HG03060 (cell line): ENCODE results near the gene SLC1A3.

Experiments
- ATAC-seq: cut with Tn5 transposase; IDR thresholded peaks from one replicate; pipeline ENCODE4 v1.9.1; 2021; ENCODE audit warnings: low read depth, moderate number of reproducible peaks; ENCODE audit not compliant: unreplicated experiment

Gene SLC1A3

DNA sequence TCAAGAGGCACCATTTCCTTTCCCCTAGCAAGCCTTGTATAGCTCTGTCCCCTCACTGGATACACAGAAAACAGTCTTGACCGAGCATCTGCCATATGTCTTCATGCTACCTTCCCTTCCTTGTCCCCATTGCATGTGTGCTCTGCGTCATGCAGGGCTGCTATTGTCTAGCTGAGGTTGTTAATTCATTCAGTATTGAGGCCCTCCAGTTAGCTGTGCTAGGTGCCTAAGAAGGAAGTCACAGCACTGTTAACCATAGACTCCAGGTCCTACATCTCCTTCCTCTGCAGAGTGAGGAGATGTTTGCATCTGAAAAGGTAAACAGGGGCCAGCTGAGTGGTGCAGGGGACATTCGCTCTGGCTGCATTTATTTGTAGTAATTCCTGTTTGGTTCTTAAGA, 48.2 kb downstream of the SLC1A3 start:
- no peak for ATAC-seq

DNA sequence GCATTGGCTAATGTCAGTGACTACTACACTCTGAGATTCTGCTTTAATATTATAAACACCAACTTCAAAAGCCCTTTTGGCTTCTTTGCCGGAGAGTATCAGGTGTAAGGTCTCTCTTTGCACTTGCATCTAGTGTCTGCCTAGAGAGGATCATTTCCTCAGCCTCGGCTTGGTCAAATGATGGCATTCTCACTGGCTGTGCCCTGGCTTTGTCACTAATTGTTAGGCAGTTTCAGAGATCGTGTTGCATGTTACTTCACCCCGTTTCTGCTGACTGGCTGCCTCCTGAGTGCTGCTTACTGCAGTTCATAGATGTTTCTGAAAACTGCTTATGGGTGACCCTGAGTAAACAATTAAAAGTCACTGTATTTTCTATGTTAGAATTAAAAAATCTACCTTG, 48.8 kb downstream of the SLC1A3 start:
- ATAC-seq: no peak

DNA sequence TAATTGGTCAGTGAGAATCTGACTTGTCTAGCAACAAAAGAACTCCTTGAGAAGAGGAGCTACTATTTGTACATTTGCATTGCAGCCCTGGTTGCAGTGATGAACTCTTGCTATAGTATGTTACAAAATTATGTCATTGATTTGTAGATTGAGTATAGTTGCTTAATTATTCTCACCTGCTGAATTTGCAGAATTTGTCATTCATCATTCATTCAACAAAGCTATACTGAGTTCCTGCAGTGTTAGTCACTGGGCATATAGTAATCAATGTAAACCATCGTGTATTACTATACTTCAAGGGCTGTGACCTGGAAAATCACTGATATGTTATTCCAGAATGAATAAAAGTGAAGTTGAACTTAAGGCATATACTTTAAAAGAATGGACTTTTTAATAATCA, 50.1 kb downstream of the SLC1A3 start:
- ATAC-seq: no peak

DNA sequence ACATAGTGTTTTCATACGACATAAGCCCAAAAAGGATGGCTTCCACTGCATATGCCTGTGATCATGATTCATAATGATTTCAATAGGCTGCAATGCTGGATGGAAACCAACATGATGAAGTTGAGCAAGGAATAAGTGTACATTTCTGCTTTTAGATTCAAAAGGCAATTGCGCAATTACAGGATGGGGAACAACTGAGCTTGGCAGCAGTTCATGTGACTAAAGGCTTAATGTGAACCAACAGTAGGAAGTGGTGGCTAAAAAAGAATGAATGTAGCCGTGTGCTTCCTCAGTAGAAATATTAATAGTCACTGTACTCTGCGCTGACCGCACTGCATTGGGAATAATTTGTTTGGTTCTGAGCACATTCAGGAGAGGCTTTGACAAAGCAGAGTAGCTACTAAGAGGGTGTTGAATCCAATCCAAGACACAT, 51.2 kb downstream of the SLC1A3 start:
- ATAC-seq: no peak

DNA sequence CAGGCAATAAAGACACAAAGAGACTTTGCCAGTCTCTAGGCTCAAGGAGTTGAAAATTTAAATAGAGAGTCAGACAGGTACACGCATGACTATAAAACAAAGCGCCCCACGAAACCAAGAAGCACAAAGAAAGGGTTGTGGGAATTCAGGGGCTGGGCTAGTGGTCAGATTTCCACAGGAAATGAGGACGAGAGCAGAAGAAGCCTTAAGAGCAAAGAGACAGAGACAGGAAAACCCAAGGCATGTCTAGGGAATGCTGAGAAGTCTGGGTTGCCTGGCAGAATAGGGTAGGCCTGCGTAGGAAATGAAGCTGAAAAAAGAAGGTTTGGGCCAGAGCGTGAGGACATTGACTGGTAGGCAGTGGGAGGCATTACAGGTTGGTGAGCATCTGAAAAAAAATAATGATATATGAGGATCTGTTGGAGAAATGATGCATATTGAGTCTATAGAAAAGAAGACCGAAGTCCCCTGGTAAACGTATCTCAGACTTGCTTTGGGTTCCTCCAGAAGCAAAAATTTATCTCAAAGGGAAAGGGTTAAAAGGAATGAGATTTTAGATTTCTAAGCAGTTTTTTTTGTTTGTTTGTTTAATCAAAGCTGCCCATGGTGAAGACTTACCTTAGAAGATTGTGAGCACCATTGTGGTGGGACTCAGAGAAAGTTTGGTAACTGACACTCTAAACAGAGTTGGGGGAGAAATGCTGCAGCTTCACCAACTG, 51.8 kb downstream of the SLC1A3 start:
- ATAC-seq: no peak

DNA sequence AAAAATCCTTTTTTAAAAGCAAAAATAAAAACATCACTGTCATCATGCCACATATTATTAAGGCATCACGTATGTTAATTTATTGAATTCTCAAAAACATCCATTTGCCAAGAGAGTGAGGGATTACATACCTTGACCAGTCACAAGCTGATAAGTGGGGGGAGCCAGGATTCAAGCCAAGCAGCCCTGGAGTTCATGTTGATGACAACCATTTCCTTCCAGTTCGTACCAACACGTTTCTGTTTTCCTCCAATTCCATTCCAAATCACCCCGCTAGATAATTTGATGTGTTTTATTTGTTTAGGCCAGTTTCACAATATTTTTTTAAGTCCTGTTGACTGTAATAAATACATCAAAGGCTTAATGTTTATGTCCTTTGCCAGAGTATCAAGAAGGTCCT, 53.0 kb downstream of the SLC1A3 start:
- no peak for ATAC-seq

DNA sequence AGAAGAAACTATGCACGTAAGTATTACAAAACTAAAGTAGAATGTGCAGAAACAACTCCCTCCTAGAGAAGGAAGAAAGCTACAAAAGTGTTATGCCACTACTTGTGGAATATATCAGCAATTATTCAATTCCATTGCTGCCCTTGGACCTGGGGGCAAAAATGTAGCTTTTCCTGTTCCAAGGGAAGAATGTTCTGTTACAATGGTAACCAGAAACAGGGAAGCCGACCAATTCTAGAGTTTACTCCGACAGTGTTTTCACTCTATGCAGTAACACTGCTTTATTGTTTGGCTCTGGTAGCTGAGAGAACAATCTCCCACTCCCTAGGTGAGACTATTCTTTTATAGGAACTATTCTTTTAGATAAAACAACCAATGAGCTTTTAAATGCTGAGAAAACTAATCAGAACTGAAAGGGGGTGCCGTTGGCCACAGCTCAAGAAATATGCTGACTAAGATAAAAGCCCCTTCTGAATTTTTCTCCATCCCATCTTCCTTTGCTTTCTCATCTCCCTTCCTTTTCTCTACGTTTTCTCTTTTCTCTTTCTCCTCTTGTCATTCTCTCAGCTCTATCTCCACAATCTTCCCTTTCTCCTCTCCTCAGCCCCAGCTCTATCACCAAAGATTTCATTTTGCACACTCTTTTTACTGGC, 54.1 kb downstream of the SLC1A3 start:
- no peak for ATAC-seq

DNA sequence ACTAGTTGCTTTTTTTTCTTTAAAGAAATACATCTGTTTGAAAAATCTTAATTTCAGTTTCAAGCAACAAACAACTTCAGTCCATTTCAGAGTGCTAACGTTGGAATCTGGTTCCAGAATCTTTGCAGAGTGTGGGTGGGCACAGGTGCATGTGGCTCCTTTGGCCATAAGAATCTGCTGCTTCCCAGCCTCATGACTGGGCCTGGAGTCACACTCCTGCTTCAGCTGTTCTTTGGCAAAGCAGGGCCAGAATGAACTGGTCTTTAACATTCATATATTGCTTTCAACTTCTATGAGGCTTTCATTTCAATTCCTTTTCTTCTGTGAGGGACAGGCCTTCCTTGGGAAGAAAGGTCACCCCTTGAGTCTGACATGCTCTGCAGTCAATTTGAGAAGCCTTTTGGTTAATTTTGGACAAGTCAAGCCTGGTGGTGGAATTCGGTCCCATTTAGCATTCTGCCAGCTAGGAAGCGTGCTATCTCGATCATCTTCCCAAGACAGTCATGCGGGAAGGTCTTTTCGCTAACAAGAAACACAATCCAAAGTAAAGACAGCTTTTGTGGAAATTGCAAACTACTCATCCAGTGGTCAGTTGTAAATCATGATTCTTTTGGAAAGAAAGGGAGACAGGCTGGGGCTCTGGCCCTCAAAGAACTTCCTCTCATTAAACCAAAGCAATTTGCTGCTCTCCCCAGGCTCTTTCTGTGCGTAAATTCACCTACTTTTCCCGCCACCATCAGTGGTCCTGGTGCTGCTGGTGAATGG, 55.2 kb downstream of the SLC1A3 start:
- ATAC-seq: no peak

DNA sequence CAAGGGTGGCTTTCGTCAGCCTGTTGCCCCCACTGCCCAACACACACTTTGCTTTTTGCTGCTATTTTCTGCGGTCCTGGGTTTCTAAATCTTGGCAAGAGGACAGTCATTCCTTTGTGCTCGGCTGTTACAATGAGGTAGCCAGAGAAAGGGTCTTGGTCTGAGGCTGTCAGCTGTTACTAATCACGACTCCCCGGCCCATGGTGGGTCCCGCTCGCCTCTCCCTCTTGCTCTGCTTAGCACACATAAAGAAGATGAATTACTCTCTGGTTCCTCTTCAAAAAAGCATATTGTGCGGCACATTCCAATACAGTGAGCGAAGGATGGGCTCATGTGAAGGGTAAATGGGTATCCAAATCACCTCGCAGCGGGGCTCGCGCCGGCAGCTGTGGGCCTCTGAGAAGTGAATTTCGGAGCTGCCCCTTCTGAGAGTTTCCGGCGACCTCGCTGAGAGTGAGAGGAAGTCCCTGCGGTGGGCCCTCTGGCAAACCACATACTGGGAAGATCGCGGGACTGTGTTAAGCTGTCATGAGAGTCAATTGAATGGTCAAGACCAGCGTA, 56.0 kb downstream of the SLC1A3 start:
- ATAC-seq: no peak

DNA sequence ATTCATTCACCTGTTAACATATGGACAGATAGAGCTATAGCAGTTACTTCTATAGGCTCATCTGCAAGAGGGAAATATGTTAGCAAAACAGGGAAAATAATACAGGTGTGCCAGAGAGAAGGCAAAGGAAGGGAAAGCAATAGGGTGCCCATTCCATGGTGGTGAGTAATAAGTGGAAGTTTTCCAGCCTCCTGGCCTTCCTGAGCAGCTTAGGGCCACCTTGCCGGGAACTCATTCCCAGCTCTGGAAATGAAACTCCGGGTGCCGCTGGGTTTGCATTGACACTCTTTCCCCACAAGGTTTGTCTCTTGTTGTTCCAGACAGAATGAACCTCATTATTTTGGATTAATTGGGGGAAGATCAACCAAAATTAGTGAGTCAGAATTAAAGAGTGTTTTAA, 58.4 kb downstream of the SLC1A3 start:
- ATAC-seq: no peak

DNA sequence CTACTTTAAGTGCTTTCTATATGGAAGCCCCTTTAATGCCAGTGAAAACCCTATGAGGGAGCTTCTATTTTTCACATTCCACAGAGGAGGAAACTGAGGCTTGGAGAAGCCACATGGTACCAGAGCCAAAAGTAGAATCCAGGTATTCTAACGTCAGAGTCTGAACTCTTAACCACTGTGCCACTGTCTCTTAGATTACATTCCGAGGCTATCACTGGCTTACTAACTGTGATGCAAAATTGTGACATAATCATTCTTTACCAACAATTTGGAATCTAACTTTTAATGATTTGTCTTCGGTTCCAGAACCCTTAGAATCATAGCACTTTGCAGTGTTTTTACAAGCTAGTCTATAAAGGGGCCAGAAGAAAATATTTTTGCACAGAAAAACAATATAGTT, 59.2 kb downstream of the SLC1A3 start:
- no peak for ATAC-seq

DNA sequence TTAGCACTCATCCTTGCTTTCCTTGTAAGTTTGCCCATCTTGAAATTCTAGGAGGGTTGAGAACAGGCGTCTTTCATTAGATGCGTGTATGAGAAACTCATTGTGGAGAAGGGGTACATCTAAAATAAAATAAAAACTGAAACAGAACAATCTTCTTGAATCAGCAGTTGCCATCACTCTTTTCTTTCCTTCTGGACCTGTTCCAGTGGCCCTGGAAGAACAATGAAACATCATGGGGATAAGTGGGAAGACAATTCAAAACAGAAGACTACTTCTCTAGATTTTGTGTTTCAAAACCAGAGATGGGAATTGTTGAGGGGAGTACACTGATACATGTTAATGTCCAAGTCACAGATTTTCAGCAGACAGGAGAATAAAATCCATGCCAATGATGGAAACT, 59.9 kb downstream of the SLC1A3 start:
- ATAC-seq: no peak

DNA sequence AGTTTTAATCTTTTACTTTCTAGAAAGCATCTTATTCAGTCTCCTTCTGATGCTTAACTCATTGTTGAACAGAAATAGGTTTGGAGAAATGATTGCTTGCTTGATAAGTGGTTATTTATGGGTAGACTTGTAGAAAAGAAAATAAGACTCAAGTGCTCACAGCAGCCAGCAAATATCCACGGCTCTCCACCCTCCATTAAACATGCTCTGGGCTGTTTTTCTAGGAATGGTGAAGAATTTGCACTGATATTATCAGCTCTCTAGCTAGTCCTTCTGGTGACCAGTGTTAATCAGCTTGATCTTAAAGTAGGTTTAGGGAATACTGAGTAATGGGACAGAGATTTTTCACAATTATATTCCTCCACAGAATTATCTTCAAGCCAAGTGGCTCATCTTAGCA, 60.6 kb downstream of the SLC1A3 start:
- no peak for ATAC-seq

DNA sequence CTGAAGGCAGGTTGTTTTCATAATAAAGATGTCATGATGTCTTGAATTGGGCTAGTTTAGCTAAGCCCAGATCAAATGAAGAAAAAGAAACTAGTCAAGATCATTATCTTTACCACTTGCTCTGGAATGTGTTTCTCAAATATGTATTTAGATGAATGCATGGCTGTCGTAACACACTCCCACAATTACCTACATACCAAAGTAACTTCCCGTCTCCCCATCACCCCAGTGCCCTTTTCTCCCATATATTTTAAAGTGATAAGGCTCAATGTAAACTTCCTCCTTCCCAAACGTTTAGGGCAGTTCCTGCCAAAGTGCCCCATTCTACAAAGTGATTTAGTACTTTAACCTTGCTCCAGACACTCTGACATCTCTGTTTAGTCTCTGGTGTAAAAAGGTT, 61.4 kb downstream of the SLC1A3 start:
- no peak for ATAC-seq

DNA sequence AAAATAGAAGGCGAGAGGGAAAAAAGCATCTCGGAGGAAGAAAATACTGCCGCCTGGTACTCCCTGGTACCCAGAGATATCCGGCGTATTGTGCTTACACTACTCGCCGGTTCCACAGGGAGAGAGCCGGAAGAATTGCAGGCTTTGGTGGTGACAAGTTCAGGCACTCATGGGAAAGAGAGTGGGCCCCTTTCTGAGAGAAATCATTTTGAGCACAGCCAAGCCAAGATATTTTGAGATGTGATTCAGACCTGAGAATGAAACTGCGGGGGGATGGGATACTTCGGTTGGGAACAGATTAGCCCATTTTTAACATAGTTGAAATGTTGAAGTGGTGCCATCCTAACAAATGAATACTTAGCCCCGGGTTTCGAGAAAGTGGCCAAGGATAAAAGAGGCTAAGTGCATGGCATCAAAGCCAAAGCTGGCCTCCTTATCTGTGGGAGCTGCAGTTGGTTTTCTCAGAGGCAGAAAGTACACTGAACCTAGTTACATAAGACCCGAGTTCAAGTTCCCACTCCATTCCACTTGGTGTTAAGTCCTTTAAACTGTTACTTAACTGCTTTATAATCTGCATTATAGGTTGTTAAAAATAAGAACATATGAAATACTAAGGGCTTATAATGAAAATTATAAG, 62.7 kb downstream of the SLC1A3 start:
- ATAC-seq: no peak

DNA sequence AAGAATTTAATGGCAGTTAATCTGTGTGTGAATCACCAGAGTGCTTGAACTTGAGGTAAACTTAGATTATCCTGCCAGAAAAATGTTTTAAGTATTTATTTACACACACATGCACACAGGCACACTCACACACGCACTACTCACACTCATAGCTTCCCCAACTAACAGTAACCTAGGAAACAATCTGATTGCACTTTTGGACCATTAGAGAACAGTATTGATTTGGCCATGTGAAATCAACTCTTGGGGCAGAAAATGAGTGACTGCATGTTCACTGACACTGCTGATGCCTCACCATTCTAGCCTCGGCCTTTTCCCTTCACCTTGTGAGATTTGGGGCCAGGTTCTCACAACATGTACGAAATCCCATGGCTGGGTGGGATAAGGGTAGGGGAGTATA, 64.1 kb downstream of the SLC1A3 start:
- ATAC-seq: no peak

DNA sequence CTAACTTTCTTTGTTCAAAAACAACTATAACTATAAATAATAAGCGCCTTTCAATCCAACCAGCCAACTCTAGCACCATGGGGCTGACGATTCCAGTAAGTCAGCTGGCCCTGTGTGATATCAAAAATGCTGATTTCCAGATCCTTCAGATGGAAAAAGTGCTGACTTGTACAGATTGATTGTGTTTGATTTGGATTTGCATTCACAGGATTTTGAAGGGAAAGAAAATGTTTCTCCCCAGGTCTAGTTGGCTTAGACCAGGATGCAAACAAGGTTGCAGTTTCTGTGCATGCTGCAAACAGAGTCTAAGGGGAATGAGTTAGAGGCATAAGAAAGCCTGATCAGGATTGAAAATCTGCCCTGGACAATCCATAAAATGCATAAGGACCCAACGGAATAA, 68.9 kb downstream of the SLC1A3 start:
- no peak for ATAC-seq

DNA sequence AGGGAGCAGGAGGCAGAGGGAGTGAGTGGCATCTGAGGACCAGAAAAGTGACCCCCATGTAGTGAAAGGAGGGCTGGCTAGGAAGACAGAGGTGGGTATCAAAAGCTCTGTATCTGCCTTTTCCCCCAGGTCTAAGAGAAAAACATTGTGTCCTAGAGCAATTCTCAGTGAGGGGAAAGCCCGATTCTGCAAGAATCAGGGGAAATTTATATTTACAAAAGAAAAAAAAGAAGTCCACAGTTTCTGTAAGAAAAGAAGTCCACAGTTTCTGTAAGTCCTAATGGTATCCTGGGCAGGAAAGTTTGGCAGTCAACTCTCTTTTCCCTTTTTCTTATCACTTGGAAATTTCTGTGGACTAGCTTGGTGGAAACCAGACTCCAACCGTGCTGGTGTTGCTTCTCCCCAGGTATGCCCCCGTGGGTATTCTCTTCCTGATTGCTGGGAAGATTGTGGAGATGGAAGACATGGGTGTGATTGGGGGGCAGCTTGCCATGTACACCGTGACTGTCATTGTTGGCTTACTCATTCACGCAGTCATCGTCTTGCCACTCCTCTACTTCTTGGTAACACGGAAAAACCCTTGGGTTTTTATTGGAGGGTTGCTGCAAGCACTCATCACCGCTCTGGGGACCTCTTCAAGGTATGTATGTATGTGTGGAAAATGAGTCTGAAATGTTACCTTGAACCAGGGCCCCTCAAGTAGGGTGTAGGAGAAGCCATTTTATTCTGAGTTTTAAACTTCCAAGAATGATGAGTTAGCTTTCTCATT, 73.0 kb downstream of the SLC1A3 start:
- ATAC-seq: no peak

DNA sequence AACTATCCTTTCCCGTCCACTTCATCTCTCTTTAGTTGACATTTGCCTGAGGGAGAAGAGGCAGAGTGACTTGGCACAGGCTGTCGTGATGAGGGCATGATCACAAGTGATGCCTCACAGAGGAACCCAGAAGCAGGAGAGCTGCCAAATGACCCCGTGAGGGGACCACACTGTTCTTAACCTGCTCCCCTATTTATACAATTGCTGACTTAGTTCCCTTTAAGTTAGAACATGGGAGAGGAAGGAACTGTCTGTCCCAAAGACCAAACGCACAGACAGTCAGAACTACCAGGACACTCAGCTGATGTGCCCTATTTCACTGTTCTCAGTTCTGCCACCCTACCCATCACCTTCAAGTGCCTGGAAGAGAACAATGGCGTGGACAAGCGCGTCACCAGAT, 73.7 kb downstream of the SLC1A3 start:
- no peak for ATAC-seq

DNA sequence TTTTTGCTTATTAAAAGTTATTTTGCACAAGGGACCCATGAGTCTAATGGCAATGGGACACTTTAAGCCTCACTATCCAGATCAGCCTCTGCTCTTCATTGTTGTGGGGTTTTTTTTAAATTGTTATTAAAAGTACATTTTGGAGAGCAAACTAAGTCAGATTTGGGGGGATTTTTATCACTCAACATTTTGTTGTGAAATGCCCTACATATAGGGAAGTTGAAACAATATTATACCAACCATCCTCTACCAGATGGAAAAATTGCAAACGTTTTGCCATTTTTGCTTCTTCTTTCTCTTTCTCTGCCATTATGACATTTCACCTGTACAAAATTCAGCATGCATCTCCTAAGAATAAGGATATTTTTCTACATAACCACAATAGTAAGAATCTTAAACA, 75.3 kb downstream of the SLC1A3 start:
- no peak for ATAC-seq
